Neural cell (in vitro differentiated cells): ENCODE measurements around the gene ADORA2A.

Experiments
- CTCF ChIP-seq: fragments of 450-650 bp; IDR thresholded peaks from 2 replicates; pipeline ENCODE4 v1.5.1; 2014; ENCODE audit warnings: antibody characterized with exemption, mild to moderate bottlenecking, moderate library complexity; ENCODE audit not compliant: poor library complexity, severe bottlenecking
- EZH2 ChIP-seq: fragments of 200-600, 300-800 bp; shearing (Covaris generic), sonication (generic); IDR thresholded peaks from 2 replicates; pipeline ENCODE4 v1.6.1; 2014; ENCODE audit warnings: antibody characterized with exemption, low read length, borderline replicate concordance, mild to moderate bottlenecking; ENCODE audit not compliant: insufficient read depth, poor library complexity, severe bottlenecking
- POLR2AphosphoS5 ChIP-seq: IDR thresholded peaks from 2 replicates; pipeline ENCODE4 v1.6.1; 2012

GRCh38 chr22:24384131-24384530 is 43.3 kb upstream of the ADORA2A start:
- TF ChIP-seq CTCF (no peak), EZH2 (no peak), POLR2AphosphoS5 (no peak)
